Karpas-422 (cell line): Measurements from ENCODE around the gene NKAPL. TPM values are rescaled to one million over a fixed set of nuclear protein-coding genes. Genes with fewer than 3 reads are reported as not detected.

Experiments
- DNase-seq: peaks from one replicate; pipeline ENCODE4 v3.0.0-alpha.2; 2015
- H2AFZ ChIP-seq: fragments of 200-600 bp; sonication (generic); 2 replicates; pipeline ENCODE4 v1.6.1; 2014; ENCODE audit warnings: antibody characterized with exemption, low read length, mixed read lengths
- H3K27ac ChIP-seq: fragments of 200-600 bp; sonication (generic); 2 replicates; pipeline ENCODE4 v1.5.1; 2014; ENCODE audit warnings: mild to moderate bottlenecking, low read length, moderate library complexity
- H3K27me3 ChIP-seq: fragments of 200-600 bp; sonication (generic); 2 replicates; pipeline ENCODE4 v1.6.1; 2014; ENCODE audit warnings: low read length, mixed read lengths
- H3K36me3 ChIP-seq: fragments of 200-600 bp; sonication (generic); 2 replicates; pipeline ENCODE4 v1.6.1; 2014; ENCODE audit warnings: low read length, mixed read lengths; ENCODE audit not compliant: insufficient read depth
- H3K4me1 ChIP-seq: fragments of 200-600 bp; sonication (generic); 2 replicates; pipeline ENCODE4 v1.6.1; 2014; ENCODE audit warnings: mild to moderate bottlenecking, low read length, mixed read lengths
- H3K4me2 ChIP-seq: fragments of 200-600 bp; sonication (generic); 2 replicates; pipeline ENCODE4 v1.6.1; 2014; ENCODE audit warnings: low read length, low read depth, mild to moderate bottlenecking; ENCODE audit not compliant: poor library complexity, severe bottlenecking
- H3K4me3 ChIP-seq: fragments of 200-600 bp; sonication (generic); 2 replicates; pipeline ENCODE4 v1.5.1; 2014; ENCODE audit warnings: mild to moderate bottlenecking, antibody characterized with exemption, low read length, mixed read lengths
- H3K79me2 ChIP-seq: fragments of 200-600 bp; sonication (generic); 2 replicates; pipeline ENCODE4 v1.6.1; 2014; ENCODE audit warnings: mild to moderate bottlenecking, low read length, mixed read lengths
- H3K9ac ChIP-seq: fragments of 200-600 bp; sonication (generic); 2 replicates; pipeline ENCODE4 v1.6.0; 2014; ENCODE audit warnings: low read length
- H3K9me2 ChIP-seq: fragments of 200-600 bp; sonication (generic), shearing (Covaris generic); replicated peaks from 2 replicates; pipeline ENCODE4 v1.6.0; 2014; ENCODE audit warnings: mild to moderate bottlenecking, low read length, moderate library complexity; ENCODE audit not compliant: insufficient read depth
- H3K9me3 ChIP-seq: fragments of 300-700, 200-600 bp; sonication (generic); 2 replicates; pipeline ENCODE4 v1.6.1; 2014; ENCODE audit warnings: low read length, mixed read lengths
- H4K20me1 ChIP-seq: fragments of 200-600 bp; sonication (generic); 2 replicates; pipeline ENCODE4 v1.6.1; 2014; ENCODE audit warnings: mild to moderate bottlenecking, antibody characterized with exemption, low read length, low read depth; ENCODE audit not compliant: insufficient read depth
- total RNA-seq: library from RNA; depleted of rRNA; stranded (reverse); fragments of >200 nt; shearing (Covaris generic); gene quantifications from 2 replicates; pipeline ENCODE4 v1.2.3, GENCODE V29; 2014; ENCODE audit warnings: low replicate concordance

NKAPL gene
- total RNA-seq, 1 experiment from 2014 or later = 0.11 TPM

DNA sequence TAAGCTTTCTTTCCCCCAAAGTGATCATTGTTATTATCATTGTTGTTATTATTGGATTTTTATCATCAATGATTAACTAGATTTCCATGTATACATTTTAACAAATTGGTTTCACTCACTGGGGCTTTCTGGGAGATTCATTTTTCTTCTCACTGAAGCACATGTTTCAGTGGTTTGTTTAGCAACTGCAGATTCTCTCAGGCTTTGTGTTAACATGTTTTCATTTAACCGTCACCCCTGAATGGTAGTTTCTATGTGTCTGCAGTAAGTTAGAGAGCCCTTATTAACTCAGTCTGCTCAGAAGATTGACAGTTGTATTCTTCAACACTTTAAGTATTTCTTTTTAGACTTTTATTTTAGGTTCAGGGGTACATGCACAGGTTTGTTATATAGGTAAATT, 19.5 kb upstream of the NKAPL start:
- no peaks in the 10 kb centered on the region for H3K27me3 ChIP-seq
- H2AFZ ChIP-seq = no peak overlapping the region
- no peaks in the 10 kb centered on the region for H3K9me2 ChIP-seq
- no peak overlapping the region for H3K9ac ChIP-seq
- no peaks in the 10 kb centered on the region for H3K9me3 ChIP-seq
- peaks cover 28% of the 10 kb centered on the region for H3K36me3 ChIP-seq
- H3K4me1 ChIP-seq = no peaks in the 10 kb centered on the region
- no peak overlapping the region for H3K4me3 ChIP-seq
- no peaks in the 10 kb centered on the region; the same call in 1 of the 2 replicates for H3K79me2 ChIP-seq
- no peak overlapping the region for H3K4me2 ChIP-seq
- no peak for DNase-seq
- no peaks in the 10 kb centered on the region for H4K20me1 ChIP-seq
- H3K27ac ChIP-seq = no peak overlapping the region

DNA sequence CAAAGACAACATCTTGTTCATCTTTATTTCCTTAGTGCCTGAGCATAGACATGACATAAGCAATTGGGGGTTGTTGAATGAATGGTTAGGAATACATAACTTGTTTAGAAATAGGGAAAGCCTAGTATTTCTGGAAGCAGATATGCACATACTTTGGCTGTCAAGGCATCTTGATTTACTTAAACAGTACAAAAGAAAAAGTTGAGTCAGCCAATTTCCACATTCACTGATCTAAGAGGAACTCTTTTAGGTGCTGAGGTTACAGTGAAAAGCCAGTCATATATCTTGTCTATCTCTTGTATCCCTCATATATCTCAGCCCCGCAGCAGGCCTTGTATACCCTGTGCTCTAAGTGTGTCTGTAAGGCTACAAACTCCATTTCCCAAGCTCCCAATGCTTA, 18.6 kb upstream of the NKAPL start:
- H4K20me1 ChIP-seq = no peaks in the 10 kb centered on the region
- H3K9me3 ChIP-seq = no peaks in the 10 kb centered on the region
- H3K27me3 ChIP-seq = no peaks in the 10 kb centered on the region
- no peaks in the 10 kb centered on the region for H3K4me1 ChIP-seq
- no peak overlapping the region for H2AFZ ChIP-seq
- no peak overlapping the region for H3K4me2 ChIP-seq
- H3K27ac ChIP-seq = no peak overlapping the region
- DNase-seq = no peak
- H3K9me2 ChIP-seq = no peaks in the 10 kb centered on the region
- no peak overlapping the region for H3K4me3 ChIP-seq
- H3K9ac ChIP-seq = no peak overlapping the region
- H3K36me3 ChIP-seq = peaks cover 27% of the 10 kb centered on the region
- no peaks in the 10 kb centered on the region for H3K79me2 ChIP-seq

DNA sequence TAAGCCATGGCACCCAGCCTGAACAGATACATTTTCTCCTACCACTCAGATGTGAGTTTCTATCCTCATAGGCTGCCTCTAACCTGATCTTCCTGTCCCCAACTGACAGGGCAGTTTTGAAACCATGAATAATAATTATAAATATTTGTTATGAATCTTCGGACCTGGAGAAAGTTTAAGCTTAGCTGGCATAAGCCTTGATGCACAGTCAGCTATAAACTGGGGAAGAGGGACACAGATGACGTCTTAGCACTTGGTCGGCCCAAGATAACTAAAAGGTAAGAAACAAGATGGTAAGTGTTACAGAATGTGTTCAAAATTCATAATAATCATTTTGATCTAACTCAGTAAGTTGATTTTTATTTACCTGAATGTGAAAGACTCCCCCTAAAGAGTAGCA, 15.2 kb upstream of the NKAPL start:
- H3K9me2 ChIP-seq = no peaks in the 10 kb centered on the region
- no peaks in the 10 kb centered on the region for H4K20me1 ChIP-seq
- no peak overlapping the region for H3K9ac ChIP-seq
- H3K27ac ChIP-seq = no peak overlapping the region
- no peak for DNase-seq
- H3K27me3 ChIP-seq = no peaks in the 10 kb centered on the region
- H3K4me3 ChIP-seq = no peak overlapping the region
- H3K4me1 ChIP-seq = no peaks in the 10 kb centered on the region
- no peaks in the 10 kb centered on the region for H3K9me3 ChIP-seq
- H2AFZ ChIP-seq = no peak overlapping the region
- H3K4me2 ChIP-seq = no peak overlapping the region
- peaks cover 13% of the 10 kb centered on the region; the same call in 1 of the 2 replicates for H3K36me3 ChIP-seq
- no peaks in the 10 kb centered on the region for H3K79me2 ChIP-seq

DNA sequence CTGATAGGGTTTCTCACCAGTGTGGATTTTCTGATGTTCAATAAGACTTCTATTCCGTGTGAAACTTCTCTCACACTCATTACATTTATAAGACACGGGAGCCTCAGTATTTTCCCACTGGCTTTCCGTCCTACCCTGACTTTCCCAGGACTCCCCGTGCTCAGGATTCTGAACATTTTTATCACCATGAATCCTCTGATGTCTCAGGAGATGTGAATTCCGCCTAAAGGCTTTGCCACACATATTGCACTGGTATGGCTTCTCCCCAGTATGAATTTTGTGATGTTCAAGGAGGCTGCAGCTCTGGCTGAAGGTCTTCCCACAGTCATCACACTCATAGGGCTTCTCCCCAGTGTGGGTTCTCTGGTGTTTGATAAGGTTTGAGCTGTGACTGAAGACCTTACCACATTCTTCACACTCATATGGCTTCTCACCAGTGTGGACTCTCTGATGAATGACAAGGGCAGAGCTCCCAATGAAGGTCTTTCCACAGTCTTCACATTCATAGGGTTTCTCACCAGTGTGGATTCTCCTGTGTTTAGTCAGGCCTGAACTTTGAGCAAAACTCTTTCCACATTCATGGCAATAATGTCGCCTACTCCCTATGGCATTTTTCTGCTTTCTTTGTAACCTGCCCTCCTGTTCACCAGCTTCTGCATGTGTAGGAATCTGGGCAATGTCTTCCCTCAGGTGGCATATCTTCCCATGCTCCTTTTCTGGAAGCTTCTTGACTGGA, 13.7 kb upstream of the NKAPL start:
- Histone ChIP-seq H4K20me1 (no peaks in the 10 kb centered on the region), H3K9me3 (no peaks in the 10 kb centered on the region), H2AFZ (no peak overlapping the region), H3K27ac (no peak overlapping the region), H3K36me3 (peaks cover 13% of the 10 kb centered on the region; the same call in 1 of the 2 replicates), H3K4me1 (no peaks in the 10 kb centered on the region; the same call in 1 of the 2 replicates), H3K9ac (no peak overlapping the region), H3K4me2 (no peak overlapping the region), H3K4me3 (no peak overlapping the region), H3K79me2 (peaks cover 6% of the 10 kb centered on the region), H3K9me2 (no peaks in the 10 kb centered on the region), H3K27me3 (no peaks in the 10 kb centered on the region)
- no peak for DNase-seq

DNA sequence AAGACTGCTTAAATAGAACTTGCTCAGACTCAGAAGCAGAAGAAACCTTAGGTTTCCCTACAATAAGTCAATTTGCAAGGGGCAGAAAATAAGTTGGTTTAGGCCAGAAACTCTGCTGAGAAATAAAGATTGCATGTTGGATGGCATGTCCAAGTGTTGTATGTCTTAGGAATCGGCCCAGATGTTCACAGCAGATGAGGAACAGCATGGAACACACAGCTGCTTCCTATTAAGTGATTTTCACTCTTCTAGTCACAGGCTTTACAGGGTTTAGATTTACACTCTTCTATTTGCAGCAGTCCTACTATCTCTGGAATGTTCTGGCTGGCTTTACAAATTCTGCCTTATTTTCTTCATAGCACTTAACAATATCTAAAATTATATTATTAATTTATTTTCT, 10.2 kb upstream of the NKAPL start:
- peaks cover 23% of the 10 kb centered on the region for H3K79me2 ChIP-seq
- 0 out of 2 replicates have a peak, but pooled peaks cover 4% of the 10 kb centered on the region for H3K9me2 ChIP-seq
- no peaks in the 10 kb centered on the region for H3K9me3 ChIP-seq
- no peak overlapping the region for H3K27ac ChIP-seq
- H4K20me1 ChIP-seq = no peaks in the 10 kb centered on the region
- no peak overlapping the region for H2AFZ ChIP-seq
- no peak overlapping the region for H3K4me3 ChIP-seq
- H3K36me3 ChIP-seq = peaks cover 13% of the 10 kb centered on the region; the same call in 1 of the 2 replicates
- no peak overlapping the region for H3K9ac ChIP-seq
- H3K27me3 ChIP-seq = no peaks in the 10 kb centered on the region
- peaks cover 15% of the 10 kb centered on the region for H3K4me1 ChIP-seq
- no peak overlapping the region for H3K4me2 ChIP-seq
- no peak for DNase-seq

DNA sequence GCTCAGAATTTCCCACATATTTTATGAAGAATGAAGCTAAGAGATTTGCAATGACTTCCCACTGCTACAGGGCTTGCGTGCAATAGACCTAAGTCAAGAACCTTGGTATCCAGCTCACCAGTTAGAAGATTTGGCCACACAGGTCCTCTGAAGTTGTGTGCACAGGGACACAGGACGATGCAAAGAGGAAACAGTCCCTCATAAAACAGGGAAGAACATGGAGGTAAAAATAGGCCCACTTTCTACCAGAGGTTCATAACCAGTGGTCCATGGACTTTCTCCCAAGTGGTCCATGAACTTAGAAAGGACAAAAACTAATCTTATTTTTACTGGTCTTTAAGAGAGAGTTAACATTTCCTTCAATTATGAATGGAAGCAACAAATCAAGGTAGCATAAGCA, 8.3 kb upstream of the NKAPL start:
- Histone ChIP-seq H3K9me3 (no peaks in the 10 kb centered on the region), H3K4me1 (peaks cover 15% of the 10 kb centered on the region), H3K9ac (peak overlapping the region; percentile 76), H2AFZ (no peak overlapping the region), H3K27ac (no peak overlapping the region), H3K27me3 (no peaks in the 10 kb centered on the region), H3K4me3 (peak overlapping the region; percentile 75), H4K20me1 (no peaks in the 10 kb centered on the region), H3K36me3 (peaks cover 9% of the 10 kb centered on the region; the same call in 1 of the 2 replicates), H3K79me2 (peaks cover 23% of the 10 kb centered on the region), H3K9me2 (0 out of 2 replicates have a peak, but pooled peaks cover 4% of the 10 kb centered on the region), H3K4me2 (peak overlapping the region; percentile 70)
- peak; percentile 44 for DNase-seq

DNA sequence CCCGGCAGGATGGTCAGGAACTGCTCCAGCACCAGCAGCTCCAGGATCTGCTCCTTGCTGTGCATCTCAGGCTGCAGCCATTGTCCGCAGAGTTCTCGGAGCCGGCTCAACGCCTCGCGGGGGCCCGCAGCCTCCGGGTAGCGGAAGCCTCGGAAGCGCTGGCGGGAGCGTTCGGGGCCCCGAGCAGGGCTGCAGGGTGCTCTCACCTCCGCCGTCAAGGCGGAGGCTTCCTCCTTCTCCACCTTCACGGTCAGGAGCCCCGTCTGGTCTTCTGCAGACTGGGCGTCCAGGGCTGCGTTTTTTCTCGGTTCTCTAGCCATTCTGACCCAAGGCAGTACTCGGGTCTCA, 7.5 kb upstream of the NKAPL start:
- Histone ChIP-seq H3K9ac (peak overlapping the region; percentile 76), H3K79me2 (peaks cover 23% of the 10 kb centered on the region), H3K4me2 (peak overlapping the region; percentile 70), H2AFZ (no peak overlapping the region), H3K27ac (peak overlapping the region; percentile 8; the same call in 1 of the 2 replicates), H4K20me1 (no peaks in the 10 kb centered on the region), H3K4me1 (peaks cover 15% of the 10 kb centered on the region), H3K27me3 (no peaks in the 10 kb centered on the region), H3K36me3 (peaks cover under 1% of the 10 kb centered on the region; the same call in 1 of the 2 replicates), H3K4me3 (peak overlapping the region; percentile 75), H3K9me2 (0 out of 2 replicates have a peak, but pooled peaks cover 4% of the 10 kb centered on the region), H3K9me3 (no peaks in the 10 kb centered on the region)
- peak; percentile 84 for DNase-seq

DNA sequence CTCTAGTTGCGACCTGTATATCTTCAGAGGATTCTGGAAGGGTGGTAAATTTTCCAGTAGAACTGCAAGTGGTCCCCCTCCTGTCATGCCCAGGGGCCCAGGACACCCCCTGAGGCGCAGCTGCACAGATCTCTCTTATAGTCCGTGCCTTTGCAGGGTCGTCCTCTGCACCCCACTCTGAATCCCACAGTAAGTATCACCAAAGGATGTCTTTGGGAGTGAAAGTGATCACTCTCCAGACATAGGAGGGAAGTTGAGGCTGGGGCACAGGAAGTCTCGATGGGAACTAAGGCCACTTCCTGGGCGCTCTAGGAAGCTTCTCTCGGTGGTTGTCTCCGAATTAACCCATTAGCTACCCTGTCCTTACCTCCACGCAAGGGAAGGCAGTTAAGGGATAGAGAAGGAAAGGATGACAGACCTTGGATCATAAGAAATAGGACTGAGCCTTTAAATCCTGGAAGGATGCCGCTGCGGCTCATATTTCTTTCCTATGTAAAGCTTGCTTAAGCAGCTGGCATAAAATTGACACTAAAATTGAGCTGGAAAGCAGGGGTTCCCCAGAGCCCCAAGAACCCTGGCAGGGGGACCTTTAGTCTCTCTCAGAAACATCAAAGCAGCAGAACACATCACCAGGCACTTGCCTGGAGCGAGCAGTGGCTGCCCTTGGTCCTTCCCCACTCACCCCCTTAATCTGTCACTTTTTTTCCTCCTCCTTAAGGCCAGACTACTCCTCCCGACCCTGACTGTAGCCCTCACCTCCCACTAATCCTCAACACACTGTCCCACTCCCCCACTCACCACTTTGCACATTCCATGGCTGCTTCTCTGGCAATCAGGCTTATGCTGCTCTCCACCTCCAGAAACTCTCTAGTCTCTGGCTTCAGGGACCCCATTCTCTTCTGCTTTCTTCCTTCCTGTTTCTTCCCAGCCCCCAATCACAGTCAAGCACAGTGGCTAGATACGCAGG, 6.8 kb upstream of the NKAPL start, which contains the start of gene ZKSCAN4:
TSS of gene ZKSCAN4 (minus strand) at position 261 of the 967 bp plus-strand sequence. CDS start 289 bp downstream, outside the sequence.
- peak; percentile 97 for DNase-seq
- peaks cover 23% of the 10 kb centered on the region for H3K79me2 ChIP-seq

More for the DNA sequence above, 6.8 kb upstream of the NKAPL start, which contains the start of gene ZKSCAN4:
- Histone ChIP-seq H4K20me1 (no peaks in the 10 kb centered on the region), H3K9me3 (no peaks in the 10 kb centered on the region), H3K9ac (peak within 1 kb of the TSS; percentile 76), H3K4me2 (peak within 1 kb of the TSS; percentile 70), H3K4me3 (peak within 1 kb of the TSS; percentile 75), H3K27me3 (no peaks in the 10 kb centered on the region), H3K27ac (peak within 1 kb of the TSS; percentile 10; the same call in 1 of the 2 replicates), H2AFZ (peak within 1 kb of the TSS; percentile 79), H3K4me1 (peaks cover 15% of the 10 kb centered on the region), H3K36me3 (no peaks in the 10 kb centered on the region), H3K9me2 (0 out of 2 replicates have a peak, but pooled peaks cover 4% of the 10 kb centered on the region)
